ENCODE measurements around the gene GABARAPL2.

Gene GABARAPL2

GRCh38 chr16:75614066-75614897, 48.1 kb downstream of the GABARAPL2 start:
- H3K36me3 ChIP-seq = peaks cover 36% of the 10 kb centered on the region
- H3K27me3 ChIP-seq = no peaks in the 10 kb centered on the region
- no peaks in the 10 kb centered on the region for H3K4me1 ChIP-seq
- H3K4me3 ChIP-seq (ENCODE audit: low read depth, low read length) = no peak overlapping the region
- no peak for TF ChIP-seq CTCF (IDR thresholded peaks at IDR 0.05; ENCODE audit: low read depth, low read length)
- H3K9me3 ChIP-seq = no peaks in the 10 kb centered on the region
- no peak for DNase-seq

GRCh38 chr16:75615619-75616018, 49.4 kb downstream of the GABARAPL2 start:
- Histone ChIP-seq H3K36me3 (peaks cover 33% of the 10 kb centered on the region), H3K9me3 (no peaks in the 10 kb centered on the region), H3K27me3 (no peaks in the 10 kb centered on the region), H3K4me1 (no peaks in the 10 kb centered on the region), H3K4me3 (ENCODE audit: low read depth, low read length) (no peak overlapping the region)
- TF ChIP-seq CTCF (IDR thresholded peaks at IDR 0.05; ENCODE audit: low read depth, low read length) = no peak
- no peak for DNase-seq

- H3K36me3 ChIP-seq = peaks cover 26% of the 10 kb centered on the region
- TF ChIP-seq CTCF (IDR thresholded peaks at IDR 0.05; ENCODE audit: low read depth, low read length) = no peak
- no peak for DNase-seq
- H3K4me3 ChIP-seq (ENCODE audit: low read depth, low read length) = no peak overlapping the region
- no peaks in the 10 kb centered on the region for H3K27me3 ChIP-seq
- no peaks in the 10 kb centered on the region for H3K4me1 ChIP-seq
- H3K9me3 ChIP-seq = no peaks in the 10 kb centered on the region
Measured at GRCh38 chr16:75616521-75617010, 50.4 kb downstream of the GABARAPL2 start.

GRCh38 chr16:75617121-75617520, 50.9 kb downstream of the GABARAPL2 start:
- peaks cover 21% of the 10 kb centered on the region for H3K36me3 ChIP-seq

GRCh38 chr16:75618780-75619179, 52.6 kb downstream of the GABARAPL2 start:
- H3K36me3 ChIP-seq = peaks cover 11% of the 10 kb centered on the region
- no peak for TF ChIP-seq CTCF (IDR thresholded peaks at IDR 0.05; ENCODE audit: low read depth, low read length)

More at GRCh38 chr16:75617121-75617520, 50.9 kb downstream of the GABARAPL2 start:
- H3K4me1 ChIP-seq = no peaks in the 10 kb centered on the region; the same call in 1 of the 2 replicates
- no peak for DNase-seq
- H3K27me3 ChIP-seq = no peaks in the 10 kb centered on the region
- H3K4me3 ChIP-seq (ENCODE audit: low read depth, low read length) = no peak overlapping the region
- no peak for TF ChIP-seq CTCF (IDR thresholded peaks at IDR 0.05; ENCODE audit: low read depth, low read length)
- H3K9me3 ChIP-seq = no peaks in the 10 kb centered on the region

More at GRCh38 chr16:75618780-75619179, 52.6 kb downstream of the GABARAPL2 start:
- H3K27me3 ChIP-seq = no peaks in the 10 kb centered on the region
- H3K4me3 ChIP-seq (ENCODE audit: low read depth, low read length) = no peak overlapping the region
- DNase-seq = no peak
- H3K9me3 ChIP-seq = no peaks in the 10 kb centered on the region
- H3K4me1 ChIP-seq = no peaks in the 10 kb centered on the region; the same call in 1 of the 2 replicates

Data from BE2C (cell line).